NCI-H345 treated with DMSO at 0.1 percent for 48 hours (cell line): ENCODE results near the gene CHCHD3.
"Not testable (repeated sequence)": the region's sequence is repeated elsewhere in the genome, so short reads cannot be mapped to it uniquely, and the experiment has no call there.

Experiments
- DNase-seq: peaks from one replicate; lab custom pipeline; 2025; ENCODE audit not compliant: unreplicated experiment; lab: John Stamatoyannopoulos, UW

CHCHD3 gene

GRCh38 chr7:132965951-132966350 is 115.9 kb downstream of the CHCHD3 start:
- no peak for DNase-seq

GRCh38 chr7:132964876-132965275 is 117.0 kb downstream of the CHCHD3 start:
- no peak for DNase-seq

GRCh38 chr7:132959891-132960290 is 122.0 kb downstream of the CHCHD3 start:
- no peak for DNase-seq

GRCh38 chr7:132956556-132956955 is 125.3 kb downstream of the CHCHD3 start:
- no peak for DNase-seq

- DNase-seq: no peak
Observed at GRCh38 chr7:132953468-132953867, 128.4 kb downstream of the CHCHD3 start.

- no peak for DNase-seq
Observed at GRCh38 chr7:132950725-132951124, 131.2 kb downstream of the CHCHD3 start.

GRCh38 chr7:132947011-132947410 is 134.9 kb downstream of the CHCHD3 start:
- DNase-seq: no peak

- DNase-seq: no peak
Observed at GRCh38 chr7:132944774-132945173, 137.1 kb downstream of the CHCHD3 start.

- no peak for DNase-seq
Observed at GRCh38 chr7:132943645-132944044, 138.2 kb downstream of the CHCHD3 start.

- no peak for DNase-seq
Observed at GRCh38 chr7:132942701-132943100, 139.2 kb downstream of the CHCHD3 start.

- DNase-seq: no peak
Observed at GRCh38 chr7:132941905-132942304, 140.0 kb downstream of the CHCHD3 start.

GRCh38 chr7:132941428-132941827 is 140.5 kb downstream of the CHCHD3 start:
- no peak for DNase-seq

- DNase-seq: no peak
Observed at GRCh38 chr7:132940084-132940483, 141.8 kb downstream of the CHCHD3 start.

GRCh38 chr7:132939495-132939894 is 142.4 kb downstream of the CHCHD3 start:
- DNase-seq: peak; percentile 70

GRCh38 chr7:132937286-132937685 is 144.6 kb downstream of the CHCHD3 start:
- DNase-seq: no peak

- DNase-seq: no peak
Observed at GRCh38 chr7:132935608-132936007, 146.3 kb downstream of the CHCHD3 start.

- no peak for DNase-seq
Observed at GRCh38 chr7:132934017-132934416, 147.9 kb downstream of the CHCHD3 start.

- no peak for DNase-seq
Observed at GRCh38 chr7:132933072-132933458, 148.8 kb downstream of the CHCHD3 start.

GRCh38 chr7:132932296-132933071 is 149.4 kb downstream of the CHCHD3 start:
- no peak for DNase-seq

GRCh38 chr7:132930881-132931280 is 151.0 kb downstream of the CHCHD3 start:
- no peak for DNase-seq

GRCh38 chr7:132929944-132930343 is 151.9 kb downstream of the CHCHD3 start:
- DNase-seq: not testable (repeated sequence)

- no peak for DNase-seq
Observed at GRCh38 chr7:132919771-132920170, 162.1 kb downstream of the CHCHD3 start.

- DNase-seq: no peak
Observed at GRCh38 chr7:132915647-132916046, 166.2 kb downstream of the CHCHD3 start.
